SU-DHL-6 (cell line): Measurements from ENCODE around the gene FANCL.
"Not testable (repeated sequence)": the region's sequence is repeated elsewhere in the genome, so short reads cannot be mapped to it uniquely, and the experiment has no call there.

Experiments
- H2AFZ ChIP-seq: fragments of 200-600 bp; sonication (generic); 2 replicates; pipeline ENCODE4 v1.6.1; 2014; ENCODE audit warnings: low read depth, mild to moderate bottlenecking, moderate library complexity, mixed read lengths, antibody characterized with exemption, low read length; ENCODE audit not compliant: severe bottlenecking
- H3F3A ChIP-seq: fragments of 200-600 bp; shearing (Covaris generic); 2 replicates; pipeline ENCODE4 v1.6.0; 2016; ENCODE audit warnings: antibody characterized with exemption, mild to moderate bottlenecking; ENCODE audit not compliant: insufficient read depth
- H3K27ac ChIP-seq: fragments of 200-600 bp; sonication (generic); 2 replicates; pipeline ENCODE4 v1.5.1; 2016; ENCODE audit warnings: low read depth, mild to moderate bottlenecking, low read length, moderate library complexity, mixed read lengths
- H3K27me3 ChIP-seq: fragments of 200-600 bp; sonication (generic), shearing (Covaris generic); 2 replicates; pipeline ENCODE4 v1.6.0; 2014; ENCODE audit warnings: mild to moderate bottlenecking, low read length
- H3K36me3 ChIP-seq: fragments of 200-600 bp; sonication (generic); 2 replicates; pipeline ENCODE4 v1.6.1; 2014; ENCODE audit warnings: mild to moderate bottlenecking, low read length, mixed read lengths
- H3K4me2 ChIP-seq: fragments of 300-600, 200-600 bp; shearing (Covaris generic), sonication (generic); 2 replicates; pipeline ENCODE4 v1.6.0; 2014; ENCODE audit warnings: low read length, low read depth, mild to moderate bottlenecking; ENCODE audit not compliant: poor library complexity, severe bottlenecking
- H3K4me3 ChIP-seq: fragments of 200-600 bp; sonication (generic); 2 replicates; pipeline ENCODE4 v1.5.1; 2014; ENCODE audit warnings: antibody characterized with exemption, low read length, mild to moderate bottlenecking, mixed read lengths; ENCODE audit not compliant: insufficient read depth, poor library complexity, severe bottlenecking
- H3K79me2 ChIP-seq: fragments of 200-600 bp; sonication (generic); 2 replicates; pipeline ENCODE4 v1.6.1; 2014; ENCODE audit warnings: mild to moderate bottlenecking, low read length, moderate library complexity; ENCODE audit not compliant: insufficient read depth
- H3K9ac ChIP-seq: fragments of 200-600 bp; sonication (generic); 2 replicates; pipeline ENCODE4 v1.7.0; 2014; ENCODE audit warnings: mild to moderate bottlenecking, low read length
- H3K9me2 ChIP-seq: fragments of 200-600 bp; sonication (generic); replicated peaks from 2 replicates; pipeline ENCODE4 v1.6.1; 2014; ENCODE audit warnings: low read length; ENCODE audit not compliant: insufficient read depth
- H3K9me3 ChIP-seq: fragments of 200-600 bp; sonication (generic); 2 replicates; pipeline ENCODE4 v1.6.1; 2014; ENCODE audit warnings: low read length, mixed read lengths; ENCODE audit not compliant: insufficient read depth
- H4K20me1 ChIP-seq: fragments of 200-600 bp; sonication (generic); 2 replicates; pipeline ENCODE4 v1.6.1; 2014; ENCODE audit warnings: low read depth, mild to moderate bottlenecking, antibody characterized with exemption, low read length, moderate library complexity, mixed read lengths
- EZH2phosphoT487 ChIP-seq: fragments of 200-600 bp; sonication (generic), shearing (Covaris generic); conservative IDR thresholded peaks from 2 replicates; pipeline ENCODE4 v1.6.1; 2018; ENCODE audit warnings: mild to moderate bottlenecking, antibody characterized with exemption, low read length, moderate library complexity, mixed read lengths
- TF ChIP-seq, protein P1 (sequence below): fragments of 200-600 bp; sonication (generic); IDR thresholded peaks from one replicate; pipeline ENCODE4 v1.5.1; 2017; ENCODE audit warnings: antibody characterized with exemption, mild to moderate bottlenecking, low read length, moderate library complexity; ENCODE audit not compliant: insufficient read depth, poor library complexity, severe bottlenecking

FANCL gene

DNA sequence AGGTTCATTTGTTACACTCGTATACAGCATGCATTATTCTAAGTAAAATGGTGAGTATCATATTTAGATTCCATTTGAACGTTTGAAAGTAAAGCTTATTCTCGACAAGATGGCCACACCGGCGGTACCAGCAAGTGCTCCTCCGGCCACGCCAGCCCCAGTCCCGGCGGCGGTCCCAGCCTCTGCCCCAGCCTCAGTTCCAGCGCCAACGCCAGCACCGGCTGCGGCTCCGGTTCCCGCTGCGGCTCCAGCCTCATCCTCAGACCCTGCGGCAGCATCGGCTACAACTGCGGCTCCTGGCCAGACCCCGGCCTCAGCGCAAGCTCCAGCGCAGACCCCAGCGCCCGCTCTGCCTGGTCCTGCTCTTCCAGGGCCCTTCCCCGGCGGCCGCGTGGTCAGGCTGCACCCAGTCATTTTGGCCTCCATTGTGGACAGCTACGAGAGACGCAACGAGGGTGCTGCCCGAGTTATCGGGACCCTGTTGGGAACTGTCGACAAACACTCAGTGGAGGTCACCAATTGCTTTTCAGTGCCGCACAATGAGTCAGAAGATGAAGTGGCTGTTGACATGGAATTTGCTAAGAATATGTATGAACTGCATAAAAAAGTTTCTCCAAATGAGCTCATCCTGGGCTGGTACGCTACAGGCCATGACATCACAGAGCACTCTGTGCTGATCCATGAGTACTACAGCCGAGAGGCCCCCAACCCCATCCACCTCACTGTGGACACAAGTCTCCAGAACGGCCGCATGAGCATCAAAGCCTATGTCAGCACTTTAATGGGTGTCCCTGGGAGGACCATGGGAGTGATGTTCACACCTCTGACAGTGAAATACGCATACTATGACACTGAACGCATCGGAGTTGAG is 10.4 kb upstream of the FANCL start:
- not testable (repeated sequence) for H3K79me2 ChIP-seq, H3K9ac ChIP-seq, H3K27ac ChIP-seq, H3K4me3 ChIP-seq, H3K9me2 ChIP-seq, H3F3A ChIP-seq, H3K4me2 ChIP-seq, H3K36me3 ChIP-seq, H3K9me3 ChIP-seq, H3K27me3 ChIP-seq, H2AFZ ChIP-seq, H4K20me1 ChIP-seq

DNA sequence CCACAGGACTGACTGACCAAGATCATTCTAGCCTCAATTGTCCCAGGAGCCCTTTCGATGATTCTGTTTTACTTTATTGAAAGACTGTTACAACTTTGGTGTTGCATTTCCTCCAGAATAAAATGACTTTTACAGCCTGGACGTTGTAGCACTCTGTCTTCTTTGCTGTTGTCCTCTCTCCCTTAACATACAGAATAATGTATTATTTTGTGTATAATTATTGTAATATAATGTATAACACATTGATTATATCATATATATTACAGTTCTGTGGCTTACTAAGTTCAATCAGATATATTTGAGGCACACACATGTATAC is 380 bp upstream of the FANCL start:
- peak overlapping the region; percentile 77 for H3K4me3 ChIP-seq
- H3K79me2 ChIP-seq, result peaks cover 43% of the 10 kb centered on the region
- no peaks in the 10 kb centered on the region for H3K27me3 ChIP-seq
- H3K4me2 ChIP-seq, result peak overlapping the region; percentile 89
- peak overlapping the region; percentile 87 for H3K9ac ChIP-seq
- H4K20me1 ChIP-seq, result peaks cover 7% of the 10 kb centered on the region; the same call in 1 of the 2 replicates
- H3K36me3 ChIP-seq, result no peaks in the 10 kb centered on the region
- no peaks in the 10 kb centered on the region for H3K9me3 ChIP-seq
- peak overlapping the region; percentile 96 for H2AFZ ChIP-seq
- H3K9me2 ChIP-seq, result no peaks in the 10 kb centered on the region
- TF ChIP-seq, protein P1, sequence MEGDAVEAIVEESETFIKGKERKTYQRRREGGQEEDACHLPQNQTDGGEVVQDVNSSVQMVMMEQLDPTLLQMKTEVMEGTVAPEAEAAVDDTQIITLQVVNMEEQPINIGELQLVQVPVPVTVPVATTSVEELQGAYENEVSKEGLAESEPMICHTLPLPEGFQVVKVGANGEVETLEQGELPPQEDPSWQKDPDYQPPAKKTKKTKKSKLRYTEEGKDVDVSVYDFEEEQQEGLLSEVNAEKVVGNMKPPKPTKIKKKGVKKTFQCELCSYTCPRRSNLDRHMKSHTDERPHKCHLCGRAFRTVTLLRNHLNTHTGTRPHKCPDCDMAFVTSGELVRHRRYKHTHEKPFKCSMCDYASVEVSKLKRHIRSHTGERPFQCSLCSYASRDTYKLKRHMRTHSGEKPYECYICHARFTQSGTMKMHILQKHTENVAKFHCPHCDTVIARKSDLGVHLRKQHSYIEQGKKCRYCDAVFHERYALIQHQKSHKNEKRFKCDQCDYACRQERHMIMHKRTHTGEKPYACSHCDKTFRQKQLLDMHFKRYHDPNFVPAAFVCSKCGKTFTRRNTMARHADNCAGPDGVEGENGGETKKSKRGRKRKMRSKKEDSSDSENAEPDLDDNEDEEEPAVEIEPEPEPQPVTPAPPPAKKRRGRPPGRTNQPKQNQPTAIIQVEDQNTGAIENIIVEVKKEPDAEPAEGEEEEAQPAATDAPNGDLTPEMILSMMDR, result no peak
- TF ChIP-seq EZH2phosphoT487, result no peak
- H3F3A ChIP-seq, result peaks cover 14% of the 10 kb centered on the region
- peak overlapping the region; percentile 80 for H3K27ac ChIP-seq

DNA sequence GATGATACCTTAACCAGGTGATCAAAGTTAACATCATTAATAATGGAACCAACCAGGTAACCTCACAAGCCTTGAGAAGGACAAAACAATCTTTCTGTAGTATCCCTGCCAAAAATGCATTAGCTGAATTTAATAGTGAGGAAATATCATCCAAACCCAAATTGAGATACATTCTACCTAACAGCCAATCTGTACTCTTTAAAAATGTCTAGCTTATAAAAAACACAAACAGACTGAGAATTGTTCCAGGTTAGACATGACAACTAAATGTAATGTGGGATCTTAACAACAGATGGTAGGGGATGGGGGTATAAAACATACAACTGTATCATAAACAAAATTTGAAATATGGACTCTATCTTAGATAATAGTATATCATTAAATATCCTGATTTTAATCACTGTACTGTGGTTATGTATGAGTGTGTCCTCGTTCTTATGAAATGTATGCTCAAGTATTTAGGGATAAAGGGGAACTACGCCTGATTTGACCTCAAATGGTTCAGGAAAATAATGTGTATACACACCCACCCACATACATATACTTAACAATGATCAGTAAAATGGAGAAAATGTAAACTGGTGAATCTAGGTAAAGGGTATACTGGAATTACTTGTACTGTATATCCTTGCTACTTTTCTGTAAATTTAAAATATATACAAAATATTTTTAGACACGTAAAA is 1.7 kb downstream of the FANCL start:
- Histone ChIP-seq H3K36me3 (no peaks in the 10 kb centered on the region), H3K9me3 (no peaks in the 10 kb centered on the region), H2AFZ (no peak overlapping the region), H3K9me2 (no peaks in the 10 kb centered on the region), H3K4me2 (peak overlapping the region; percentile 89), H4K20me1 (peaks cover 26% of the 10 kb centered on the region), H3K27me3 (no peaks in the 10 kb centered on the region), H3K27ac (no peak overlapping the region), H3F3A (peaks cover 14% of the 10 kb centered on the region), H3K4me3 (peak overlapping the region; percentile 77), H3K79me2 (peaks cover 64% of the 10 kb centered on the region), H3K9ac (no peak overlapping the region)
- no peak for TF ChIP-seq EZH2phosphoT487
- TF ChIP-seq, protein P1, result no peak

DNA sequence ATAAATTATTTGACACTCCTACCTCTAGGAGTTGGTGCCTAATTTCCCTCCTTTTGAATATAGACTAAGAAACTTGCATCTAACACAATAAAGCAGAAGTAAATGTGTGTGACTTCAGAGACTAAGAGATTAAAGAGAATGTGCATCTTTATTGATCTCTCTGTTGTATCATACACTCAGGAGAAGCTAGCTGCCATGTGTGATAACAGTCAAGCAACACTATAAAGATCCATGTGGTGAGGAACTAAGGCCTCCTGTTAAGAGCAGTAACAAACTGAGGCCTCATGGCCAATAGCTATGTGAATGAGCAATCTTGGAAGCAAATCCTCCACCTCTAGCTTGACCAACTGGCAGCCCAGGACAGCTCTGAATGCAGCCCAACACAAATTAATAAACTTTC is 3.4 kb downstream of the FANCL start:
- peaks cover 32% of the 10 kb centered on the region for H4K20me1 ChIP-seq
- no peaks in the 10 kb centered on the region for H3K9me3 ChIP-seq
- H3F3A ChIP-seq, result peaks cover 14% of the 10 kb centered on the region
- no peak overlapping the region for H3K27ac ChIP-seq
- no peak overlapping the region for H3K9ac ChIP-seq
- no peak overlapping the region for H3K4me3 ChIP-seq
- H3K27me3 ChIP-seq, result no peaks in the 10 kb centered on the region
- H2AFZ ChIP-seq, result no peak overlapping the region
- no peaks in the 10 kb centered on the region for H3K9me2 ChIP-seq
- H3K4me2 ChIP-seq, result peak overlapping the region; percentile 89
- H3K79me2 ChIP-seq, result peaks cover 81% of the 10 kb centered on the region
- H3K36me3 ChIP-seq, result no peaks in the 10 kb centered on the region
- TF ChIP-seq EZH2phosphoT487, result no peak
- TF ChIP-seq, protein P1, result no peak
